Measurements from ENCODE around the gene GFI1B.

DNA sequence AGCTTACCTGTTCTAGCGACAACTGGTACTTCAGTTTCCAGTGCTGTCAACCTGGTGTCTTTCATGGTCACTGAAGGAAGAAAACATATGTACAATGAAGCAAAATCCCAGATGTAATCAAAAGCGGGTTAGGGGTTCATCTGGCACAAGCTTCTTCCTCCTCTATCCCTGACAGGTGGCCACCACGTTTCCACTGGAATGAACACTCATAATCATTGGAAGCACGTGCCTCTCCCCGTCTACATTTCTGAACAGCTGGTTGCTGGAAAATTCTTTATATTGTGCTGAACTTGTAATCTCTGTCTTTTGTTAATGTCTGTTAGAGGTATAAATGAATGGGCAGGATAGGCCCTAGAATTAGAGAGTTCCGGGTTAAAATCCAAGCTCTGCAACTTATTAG, 43.5 kb upstream of the GFI1B start:
- TF ChIP-seq CTCF (IDR thresholded peaks at IDR 0.05; ENCODE audit: low read depth, low read length): no peak
- no peak for TF ChIP-seq MAX (IDR thresholded peaks at IDR 0.05; ENCODE audit: low read depth, low read length)

Measured in NB4 (cell line).